ENCODE data around the gene AGAP9. TPM values are rescaled to one million over a fixed set of nuclear protein-coding genes. Genes with fewer than 3 reads are reported as not detected.
"Not testable (repeated sequence)": the region's sequence is repeated elsewhere in the genome, so short reads cannot be mapped to it uniquely, and the experiment has no call there.

The AGAP9 gene
- total RNA-seq, 1 experiment from 2014 or later, result 8.6 TPM

- not testable (repeated sequence) for H2BK15ac ChIP-seq (ENCODE audit: low read depth, low read length); H3K79me1 ChIP-seq (ENCODE audit: insufficient read depth, low read depth, low read length, poor library complexity, severe bottlenecking); H3K56ac ChIP-seq (ENCODE audit: insufficient read length, low read depth, low read length); H3K18ac ChIP-seq (ENCODE audit: insufficient read length, low read depth, low read length); DNase-seq; H3K27me3 ChIP-seq (ENCODE audit: insufficient read depth, low read length); H3K36me3 Mint-ChIP-seq (ENCODE audit: insufficient read depth in 1 of 3, low read depth in 3 of 3); H3K27ac Mint-ChIP-seq; H3K9ac ChIP-seq (ENCODE audit: extremely low read depth, insufficient read length, low read length); H2AK5ac ChIP-seq (ENCODE audit: insufficient read length, low read length); H3K23me2 ChIP-seq (ENCODE audit: insufficient read length, low read depth, low read length, poor library complexity, severe bottlenecking); H3K4ac ChIP-seq (ENCODE audit: low read depth, low read length); H3K4me2 ChIP-seq (ENCODE audit: insufficient read depth, insufficient read length, low read length); H3K9me3 ChIP-seq (ENCODE audit: control insufficient read depth, low read depth, low read length); H3K4me3 Mint-ChIP-seq; H4K91ac ChIP-seq (ENCODE audit: insufficient read length, low read depth, low read length); H2BK5ac ChIP-seq (ENCODE audit: insufficient read length, low read length); H3K23ac ChIP-seq (ENCODE audit: insufficient read length, low read depth, low read length); H3K27me3 Mint-ChIP-seq (ENCODE audit: low read depth); H4K20me1 ChIP-seq (ENCODE audit: control insufficient read depth, insufficient read depth, insufficient read length); H2BK20ac ChIP-seq (ENCODE audit: low read depth, low read length, poor library complexity, severe bottlenecking); H3K79me2 ChIP-seq (ENCODE audit: insufficient read depth, low read length); H2AFZ ChIP-seq (ENCODE audit: low read length); H3K4me1 ChIP-seq (ENCODE audit: insufficient read depth, low read length); H3T11ph ChIP-seq (ENCODE audit: low read length); H2BK120ac ChIP-seq (ENCODE audit: low read depth, low read length, poor library complexity, severe bottlenecking); H3K14ac ChIP-seq (ENCODE audit: insufficient read depth, low read length); H3K9me3 Mint-ChIP-seq; H4K5ac ChIP-seq (ENCODE audit: insufficient read length, low read depth, low read length); H4K8ac ChIP-seq (replicated peaks; ENCODE audit: insufficient read length, low read depth, low read length); H2BK12ac ChIP-seq (ENCODE audit: insufficient read length, low read depth, low read length); H3K4me1 Mint-ChIP-seq; H3K27ac ChIP-seq (ENCODE audit: insufficient read length, low read depth, low read length)
- no CpG with 5 or more reads among the region's 5 CpGs for WGBS (ENCODE audit: extremely low coverage, insufficient read length, low lambda C conversion rate)
Measured at GRCh38 chr10:47475101-47475500, 48.3 kb downstream of the AGAP9 start.

GRCh38 chr10:47473516-47473915, 49.9 kb downstream of the AGAP9 start:
- not testable (repeated sequence) for H3K9ac ChIP-seq (ENCODE audit: extremely low read depth, insufficient read length, low read length); H4K20me1 ChIP-seq (ENCODE audit: control insufficient read depth, insufficient read depth, insufficient read length); H3K9me3 Mint-ChIP-seq; H2BK15ac ChIP-seq (ENCODE audit: low read depth, low read length); DNase-seq; H2BK5ac ChIP-seq (ENCODE audit: insufficient read length, low read length); H3K79me1 ChIP-seq (ENCODE audit: insufficient read depth, low read depth, low read length, poor library complexity, severe bottlenecking); H3K4me1 ChIP-seq (ENCODE audit: insufficient read depth, low read length); H3K23me2 ChIP-seq (ENCODE audit: insufficient read length, low read depth, low read length, poor library complexity, severe bottlenecking); H2BK20ac ChIP-seq (ENCODE audit: low read depth, low read length, poor library complexity, severe bottlenecking); H3K27me3 Mint-ChIP-seq (ENCODE audit: low read depth); H4K91ac ChIP-seq (ENCODE audit: insufficient read length, low read depth, low read length); H3K23ac ChIP-seq (ENCODE audit: insufficient read length, low read depth, low read length); H2BK120ac ChIP-seq (ENCODE audit: low read depth, low read length, poor library complexity, severe bottlenecking); H3K4me1 Mint-ChIP-seq; H3K27me3 ChIP-seq (ENCODE audit: insufficient read depth, low read length); H4K5ac ChIP-seq (ENCODE audit: insufficient read length, low read depth, low read length); H3K4me3 Mint-ChIP-seq; H3K79me2 ChIP-seq (ENCODE audit: insufficient read depth, low read length); H3K27ac Mint-ChIP-seq; H3K14ac ChIP-seq (ENCODE audit: insufficient read depth, low read length); H2AFZ ChIP-seq (ENCODE audit: low read length); H3K18ac ChIP-seq (ENCODE audit: insufficient read length, low read depth, low read length); H3K9me3 ChIP-seq (ENCODE audit: control insufficient read depth, low read depth, low read length); H3K56ac ChIP-seq (ENCODE audit: insufficient read length, low read depth, low read length); H2AK5ac ChIP-seq (ENCODE audit: insufficient read length, low read length); H3K27ac ChIP-seq (ENCODE audit: insufficient read length, low read depth, low read length); H2BK12ac ChIP-seq (ENCODE audit: insufficient read length, low read depth, low read length); H3K36me3 Mint-ChIP-seq (ENCODE audit: insufficient read depth in 1 of 3, low read depth in 3 of 3); H3K4me2 ChIP-seq (ENCODE audit: insufficient read depth, insufficient read length, low read length); H3T11ph ChIP-seq (ENCODE audit: low read length); H3K4ac ChIP-seq (ENCODE audit: low read depth, low read length); H4K8ac ChIP-seq (replicated peaks; ENCODE audit: insufficient read length, low read depth, low read length)
- no CpG with 5 or more reads among the region's 7 CpGs for WGBS (ENCODE audit: extremely low coverage, insufficient read length, low lambda C conversion rate)

Measured in H9 (cell line).